Spinal cord (tissue), 10 donors: ENCODE results near the gene GPR171. TPM values are rescaled to one million over a fixed set of nuclear protein-coding genes. Genes with fewer than 3 reads are reported as not detected.
A peak's percentile ranks its signal among the peaks of the same experiment; 100 is the strongest.
"Not testable (repeated sequence)": the region's sequence is repeated elsewhere in the genome, so short reads cannot be mapped to it uniquely, and the experiment has no call there.

Experiments
- DNase-seq, 6 donors: peaks; one replicate each; pipeline versions ENCODE4 v3.0.0 to v3.0.0-alpha.2; 2013 to 2015; ENCODE audit warnings: low spot score in 6 of 6, low read depth in 4 of 6
- H3K27ac ChIP-seq: one replicate; pipeline ENCODE4 v1.5.1; 2013; ENCODE audit warnings: low read depth, low read length, control low read depth
- H3K27me3 ChIP-seq: one replicate; pipeline ENCODE4 v1.6.1; 2013; ENCODE audit warnings: low read length; ENCODE audit not compliant: control insufficient read depth, insufficient read depth
- H3K36me3 ChIP-seq: one replicate; pipeline ENCODE4 v1.6.1; 2013; ENCODE audit warnings: low read length; ENCODE audit not compliant: control insufficient read depth, insufficient read depth
- H3K4me1 ChIP-seq: one replicate; pipeline ENCODE4 v1.6.1; 2013; ENCODE audit warnings: low read length; ENCODE audit not compliant: control insufficient read depth, insufficient read depth
- H3K4me3 ChIP-seq: one replicate; pipeline ENCODE4 v1.5.1; 2013; ENCODE audit warnings: low read depth, low read length, control low read depth
- H3K9me3 ChIP-seq: one replicate; pipeline ENCODE4 v1.6.1; 2013; ENCODE audit warnings: low read length; ENCODE audit not compliant: control insufficient read depth, insufficient read depth
- WGBS: methylation state at CpG from one replicate; pipeline ENCODE4 v1.1.5; 2013; ENCODE audit warnings: missing lambda C conversion rate; ENCODE audit not compliant: insufficient coverage; 5-methylcytosine and 5-hydroxymethylcytosine counted together
- long read RNA-seq, 4 donors: transcript quantifications; one replicate each; lab custom pipeline, GENCODE V29; 2026
- polyA plus RNA-seq, 2 donors: library from polyadenylated mRNA; unstranded; fragments of 120-200 nt; gene quantifications; one replicate each; pipeline ENCODE4 v1.2.1, GENCODE V29; 2013; ENCODE audit not compliant: insufficient read length in 2 of 2
- total RNA-seq, 2 donors: library from RNA; depleted of rRNA in 1 of 2; stranded (reverse); fragments of 120-200 nt in 1 of 2; fragments of >200 nt in 1 of 2; gene quantifications; one replicate each; pipeline versions ENCODE4 v1.2.3 to v1.2.4, GENCODE V29; 2013 to 2014
- donor health status: healthy.

The GPR171 gene, protein sequence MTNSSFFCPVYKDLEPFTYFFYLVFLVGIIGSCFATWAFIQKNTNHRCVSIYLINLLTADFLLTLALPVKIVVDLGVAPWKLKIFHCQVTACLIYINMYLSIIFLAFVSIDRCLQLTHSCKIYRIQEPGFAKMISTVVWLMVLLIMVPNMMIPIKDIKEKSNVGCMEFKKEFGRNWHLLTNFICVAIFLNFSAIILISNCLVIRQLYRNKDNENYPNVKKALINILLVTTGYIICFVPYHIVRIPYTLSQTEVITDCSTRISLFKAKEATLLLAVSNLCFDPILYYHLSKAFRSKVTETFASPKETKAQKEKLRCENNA
- total RNA-seq, result under 1 TPM; 0.11 to 0.79 TPM
- polyA plus RNA-seq, result not detected
- long read RNA-seq, donor 1, result 0 reads
- long read RNA-seq, donor 2, result 0 reads
- long read RNA-seq, donor 3, result 0 reads
- long read RNA-seq, donor 4, result 0 reads

DNA sequence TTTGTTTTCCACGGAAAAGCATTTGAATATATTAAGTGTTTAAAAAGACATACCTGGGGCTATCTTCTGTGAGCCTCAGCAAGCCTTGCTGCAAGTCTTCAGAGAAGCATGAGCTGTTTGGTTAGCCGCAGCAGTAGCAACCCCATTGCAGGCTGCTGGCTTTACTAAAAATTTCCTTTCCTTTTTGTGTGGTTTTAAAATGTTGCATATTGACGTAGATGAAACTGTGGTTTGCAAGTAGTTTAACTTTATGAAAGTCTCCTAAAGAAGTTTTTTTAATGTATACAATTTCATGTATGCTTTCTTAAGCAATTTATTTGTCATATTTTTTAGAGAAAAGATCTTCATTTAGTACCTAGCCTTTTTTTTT, at the start of gene GPR171:
TSS of gene GPR171 (minus strand) at position 166 of the 370 bp plus-strand sequence. CDS start 3,830 bp downstream, outside the sequence.
- Histone ChIP-seq H3K27ac (no peak within 1 kb of the TSS), H3K9me3 (no peaks in the 10 kb centered on the region), H3K4me3 (no peak within 1 kb of the TSS), H3K36me3 (no peaks in the 10 kb centered on the region), H3K4me1 (no peaks in the 10 kb centered on the region), H3K27me3 (no peaks in the 10 kb centered on the region)
- no CpG with 5 or more reads among the region's 3 CpGs for WGBS
- DNase-seq, result no peak

DNA sequence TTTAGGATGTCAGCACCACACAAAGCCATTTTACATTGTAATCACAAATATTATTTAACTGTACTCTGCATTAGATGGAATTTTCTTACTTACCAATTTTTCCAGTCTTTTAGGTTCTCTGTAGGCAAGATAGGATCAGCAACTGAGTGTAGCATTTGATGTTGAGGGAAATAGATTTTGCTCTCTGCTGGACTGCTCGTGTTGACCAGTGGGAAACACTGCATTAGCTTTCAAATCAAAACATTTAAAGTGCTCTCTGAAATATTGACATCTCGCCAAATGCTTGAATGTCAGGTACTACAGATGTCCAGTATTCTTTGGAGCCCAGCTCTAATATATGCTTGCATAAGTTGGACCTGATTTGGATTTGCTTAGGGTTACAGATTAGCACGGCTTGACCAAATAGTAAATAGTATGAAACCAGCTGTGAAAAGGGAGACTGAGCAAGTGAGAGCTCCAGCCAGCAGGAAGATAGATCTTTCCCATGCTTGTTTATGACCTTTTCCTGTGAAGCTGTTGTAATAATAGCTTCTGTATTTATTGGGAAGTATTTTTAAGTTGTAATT, 45.8 kb upstream of the GPR171 start:
- Histone ChIP-seq H3K9me3 (no peaks in the 10 kb centered on the region), H3K27me3 (no peaks in the 10 kb centered on the region), H3K27ac (no peak overlapping the region), H3K4me3 (no peak overlapping the region), H3K4me1 (no peaks in the 10 kb centered on the region), H3K36me3 (no peaks in the 10 kb centered on the region)
- WGBS, result 94% methylated on average over 2 of the region's 3 CpGs
- peak in 1 of 6 donors; percentile 33 for DNase-seq

DNA sequence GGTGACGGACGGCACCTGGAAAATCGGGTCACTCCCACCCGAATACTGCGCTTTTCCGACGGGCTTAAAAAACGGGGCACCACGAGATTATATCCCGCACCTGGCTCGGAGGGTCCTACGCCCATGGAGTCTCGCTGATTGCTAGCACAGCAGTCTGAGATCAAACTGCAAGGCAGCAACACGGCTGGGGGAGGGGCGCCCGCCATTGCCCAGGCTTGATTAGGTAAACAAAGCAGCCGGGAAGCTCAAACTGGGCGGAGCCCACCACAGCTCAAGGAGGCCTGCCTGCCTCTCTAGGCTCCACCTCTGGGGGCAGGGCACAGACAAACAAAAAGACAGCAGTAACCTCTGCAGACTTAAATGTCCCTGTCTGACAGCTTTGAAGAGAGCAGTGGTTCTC, 39.0 kb upstream of the GPR171 start:
- not testable (repeated sequence) for H3K27ac ChIP-seq, DNase-seq, H3K4me1 ChIP-seq, H3K4me3 ChIP-seq, H3K27me3 ChIP-seq, H3K9me3 ChIP-seq, H3K36me3 ChIP-seq
- 93% methylated on average over 5 of the region's 18 CpGs for WGBS

DNA sequence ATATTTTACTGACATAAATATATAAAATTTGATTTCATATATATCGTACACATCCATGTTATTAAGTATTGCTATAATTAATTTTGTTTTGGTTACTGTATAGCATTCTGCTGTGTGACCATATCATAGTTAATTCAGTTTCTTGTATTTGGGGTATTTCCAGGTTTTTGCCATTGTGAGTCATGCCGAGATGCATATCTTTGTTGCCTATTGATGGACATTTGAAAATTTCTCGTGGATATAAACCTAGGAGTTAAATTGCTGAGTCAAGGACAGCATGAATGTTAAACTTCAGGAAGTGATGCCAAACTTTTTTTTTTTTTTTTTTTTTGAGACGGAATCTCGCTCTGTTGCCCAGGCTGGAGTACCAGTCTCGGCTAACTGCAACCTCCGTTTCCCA, 33.7 kb upstream of the GPR171 start:
- DNase-seq, result no peak
- Histone ChIP-seq H3K27ac (no peak overlapping the region), H3K4me1 (no peaks in the 10 kb centered on the region), H3K36me3 (no peaks in the 10 kb centered on the region), H3K4me3 (no peak overlapping the region), H3K27me3 (no peaks in the 10 kb centered on the region), H3K9me3 (no peaks in the 10 kb centered on the region)
- 100% methylated on average over 3 of the region's 7 CpGs for WGBS

DNA sequence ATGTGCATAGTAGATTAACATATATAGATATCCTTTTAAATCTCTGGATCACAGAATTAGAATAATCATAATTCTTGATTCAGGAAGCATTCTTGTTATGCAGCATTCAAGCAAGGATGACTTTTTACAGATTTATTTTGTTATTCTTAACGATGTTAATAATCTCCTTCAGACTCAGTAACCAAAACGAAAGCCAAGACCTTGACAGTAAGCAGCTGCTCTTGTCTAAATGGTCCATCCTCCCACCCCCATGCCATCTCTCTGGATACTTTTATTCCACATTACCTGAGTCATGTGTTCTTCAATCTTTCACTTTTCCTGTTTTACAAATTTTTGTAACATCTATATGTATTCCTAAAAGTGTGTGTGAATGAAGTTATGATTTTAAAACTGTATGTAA, 33.3 kb upstream of the GPR171 start:
- H3K27me3 ChIP-seq, result no peaks in the 10 kb centered on the region
- no peak overlapping the region for H3K4me3 ChIP-seq
- 40% methylated on average over 1 of the region's 2 CpGs for WGBS
- no peaks in the 10 kb centered on the region for H3K4me1 ChIP-seq
- no peak overlapping the region for H3K27ac ChIP-seq
- no peaks in the 10 kb centered on the region for H3K36me3 ChIP-seq
- H3K9me3 ChIP-seq, result no peaks in the 10 kb centered on the region
- no peak for DNase-seq

DNA sequence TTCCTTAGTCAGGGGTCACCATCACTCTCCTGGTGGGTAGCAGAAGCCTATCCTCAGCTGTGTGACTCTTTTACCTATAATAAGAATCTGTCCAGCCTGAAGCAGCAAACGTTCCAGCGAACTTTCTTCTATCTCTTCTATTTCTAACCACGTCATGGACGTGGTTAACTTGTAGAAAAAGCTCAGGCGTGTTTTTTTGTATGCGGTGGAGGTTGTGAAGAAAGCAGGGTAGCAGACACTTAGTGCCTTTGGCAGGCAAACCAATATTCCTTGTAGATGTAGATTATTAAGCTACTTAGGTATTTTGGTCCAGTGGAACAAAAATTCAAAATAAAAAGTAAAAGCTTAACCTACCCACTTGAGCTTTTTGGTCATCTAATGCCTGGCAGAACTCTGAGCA, 31.8 kb upstream of the GPR171 start:
- Histone ChIP-seq H3K4me1 (no peaks in the 10 kb centered on the region), H3K9me3 (no peaks in the 10 kb centered on the region), H3K36me3 (no peaks in the 10 kb centered on the region), H3K4me3 (no peak overlapping the region), H3K27me3 (no peaks in the 10 kb centered on the region), H3K27ac (no peak overlapping the region)
- no peak for DNase-seq
- WGBS, result 100% methylated on average over 2 of the region's 6 CpGs

DNA sequence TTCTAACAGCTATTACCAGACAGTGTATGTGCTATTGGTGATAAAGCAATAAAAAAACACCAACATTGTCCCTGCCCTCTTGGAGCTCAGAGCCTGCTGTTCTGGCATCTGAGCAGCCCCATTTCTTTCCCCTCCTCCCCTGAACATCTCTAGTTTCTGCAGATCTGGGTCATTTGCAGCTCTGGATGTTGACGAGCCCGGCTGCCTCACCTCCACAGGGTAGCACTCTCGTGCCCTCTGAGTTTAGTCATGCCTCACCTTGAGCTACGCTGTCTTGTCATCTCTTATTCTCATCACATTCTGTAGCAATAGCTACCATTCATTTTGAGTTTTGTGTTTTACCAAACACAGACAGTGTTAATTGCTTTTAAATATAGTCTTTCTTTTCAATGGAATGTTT, 30.0 kb upstream of the GPR171 start:
- H3K4me3 ChIP-seq, result no peak overlapping the region
- H3K4me1 ChIP-seq, result peaks cover 3% of the 10 kb centered on the region
- 37% methylated on average over 3 of the region's 4 CpGs for WGBS
- no peaks in the 10 kb centered on the region for H3K36me3 ChIP-seq
- DNase-seq, result no peak
- H3K27me3 ChIP-seq, result no peaks in the 10 kb centered on the region
- no peaks in the 10 kb centered on the region for H3K9me3 ChIP-seq
- H3K27ac ChIP-seq, result no peak overlapping the region

DNA sequence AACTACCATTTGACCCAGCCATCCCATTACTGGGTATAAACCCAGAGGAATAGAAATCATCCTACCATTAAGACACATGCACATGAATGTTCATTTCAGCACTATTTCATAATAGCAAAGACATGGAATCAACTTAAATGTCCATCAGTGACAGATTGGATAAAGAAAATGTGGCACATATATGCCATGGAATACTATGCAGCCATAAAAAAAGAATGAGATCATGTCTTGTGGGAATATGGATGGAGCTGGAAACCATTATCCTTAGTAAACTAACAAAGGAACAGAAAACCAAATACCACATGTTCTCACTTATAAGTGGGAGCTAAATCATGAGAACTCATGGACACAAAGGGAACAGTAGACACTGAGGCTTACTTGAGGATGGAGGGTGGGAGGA, 29.4 kb upstream of the GPR171 start:
- not testable (repeated sequence) for H3K9me3 ChIP-seq, DNase-seq, H3K4me3 ChIP-seq, H3K27ac ChIP-seq, H3K4me1 ChIP-seq, H3K27me3 ChIP-seq, H3K36me3 ChIP-seq

DNA sequence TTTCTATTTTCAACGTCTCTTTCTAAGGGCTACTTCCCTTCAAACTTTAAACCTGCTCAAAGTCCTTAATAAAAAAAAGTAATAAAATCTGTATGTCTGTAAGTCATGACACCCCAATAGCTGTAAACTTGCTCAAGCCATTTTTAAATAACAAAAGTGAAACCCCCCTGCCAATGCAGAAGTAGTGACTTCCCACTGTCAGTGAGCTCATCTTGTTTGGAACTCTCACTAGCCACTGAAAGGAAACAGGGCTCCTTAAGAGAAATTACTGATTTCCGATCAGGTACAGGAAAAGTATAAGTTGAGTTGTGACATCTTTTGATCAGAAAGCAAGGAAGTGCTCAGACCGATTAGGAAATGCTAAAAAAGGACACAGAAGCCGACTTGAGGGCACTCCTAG, 27.6 kb upstream of the GPR171 start:
- Histone ChIP-seq H3K27ac (no peak overlapping the region), H3K4me1 (peaks cover 3% of the 10 kb centered on the region), H3K27me3 (no peaks in the 10 kb centered on the region), H3K9me3 (no peaks in the 10 kb centered on the region), H3K36me3 (no peaks in the 10 kb centered on the region), H3K4me3 (no peak overlapping the region)
- 82% methylated on average over 3 of the region's 4 CpGs for WGBS
- no peak for DNase-seq

DNA sequence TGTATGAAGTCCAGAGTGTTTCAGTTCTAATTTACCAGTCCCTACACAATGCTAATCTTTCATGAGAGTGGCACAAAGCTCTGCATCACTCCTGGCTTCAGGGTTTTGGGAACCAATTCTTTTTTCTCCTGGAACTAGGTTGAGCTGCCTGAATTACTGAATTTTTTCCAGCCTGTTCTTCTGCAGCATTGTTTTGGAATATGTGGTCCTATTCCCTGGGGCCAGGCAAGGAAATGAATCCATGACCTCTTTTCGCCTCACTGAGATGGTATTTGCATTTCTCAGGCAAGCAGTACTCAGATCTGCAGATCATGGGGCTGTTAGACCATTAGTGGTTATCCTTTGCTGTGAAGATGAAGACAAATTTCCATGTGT, 25.6 kb upstream of the GPR171 start:
- H3K4me3 ChIP-seq, result no peak overlapping the region
- H3K27ac ChIP-seq, result peak overlapping the region; percentile 37
- DNase-seq, result peak in 2 of 6 donors; percentile 28 to 57
- H3K36me3 ChIP-seq, result no peaks in the 10 kb centered on the region
- WGBS, result 86% methylated on average over 1 of the region's 1 CpG
- H3K27me3 ChIP-seq, result no peaks in the 10 kb centered on the region
- peaks cover 3% of the 10 kb centered on the region for H3K4me1 ChIP-seq
- no peaks in the 10 kb centered on the region for H3K9me3 ChIP-seq
